ENCODE data around the gene ATP4B. TPM values are rescaled to one million over a fixed set of nuclear protein-coding genes. Genes with fewer than 3 reads are reported as not detected.

Gene ATP4B
- total and polyA plus RNA-seq, 8 donors = not detected

DNA sequence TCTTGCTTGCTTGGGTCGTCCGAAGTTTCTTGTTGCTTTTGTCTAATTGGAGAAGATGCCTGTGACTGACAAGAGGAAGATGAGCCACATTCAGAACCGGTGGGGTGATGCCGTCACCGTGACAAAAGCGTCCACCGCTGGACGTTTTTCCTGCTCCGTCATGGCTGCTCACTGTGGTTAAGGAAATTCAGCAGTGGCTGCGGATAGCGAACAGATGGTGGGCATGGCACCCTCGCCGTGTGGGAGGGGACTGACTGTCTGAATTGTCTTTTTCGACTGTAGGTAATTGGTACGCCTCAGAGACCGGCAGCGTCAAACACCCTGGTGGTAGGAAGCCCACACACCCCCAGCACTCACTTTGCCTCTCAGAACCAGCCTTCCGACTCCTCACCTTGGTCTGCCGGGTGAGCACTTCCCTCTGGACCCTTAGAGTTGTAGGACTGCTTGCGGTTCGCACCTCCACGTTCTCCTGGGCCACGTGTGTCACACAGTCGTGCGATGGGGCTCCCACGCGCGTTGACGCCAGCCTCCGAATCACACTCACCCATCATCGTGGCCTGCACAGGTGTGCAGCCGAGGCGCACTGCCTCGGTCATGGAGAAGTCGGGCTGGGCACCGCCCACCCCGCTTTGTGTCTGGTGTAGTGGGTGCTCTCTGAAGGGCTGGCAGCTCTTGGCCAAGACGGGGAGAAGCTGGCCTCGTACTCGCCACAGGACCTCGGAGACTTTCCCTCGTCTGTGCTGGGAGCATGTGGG is 26.5 kb downstream of the ATP4B start:
- ATAC-seq = no peak
- WGBS, 2 donors = 95 to 96% methylated on average over 42 of the region's 42 CpGs
- intact Hi-C loops (cut with DNase I) = no loop called here

DNA sequence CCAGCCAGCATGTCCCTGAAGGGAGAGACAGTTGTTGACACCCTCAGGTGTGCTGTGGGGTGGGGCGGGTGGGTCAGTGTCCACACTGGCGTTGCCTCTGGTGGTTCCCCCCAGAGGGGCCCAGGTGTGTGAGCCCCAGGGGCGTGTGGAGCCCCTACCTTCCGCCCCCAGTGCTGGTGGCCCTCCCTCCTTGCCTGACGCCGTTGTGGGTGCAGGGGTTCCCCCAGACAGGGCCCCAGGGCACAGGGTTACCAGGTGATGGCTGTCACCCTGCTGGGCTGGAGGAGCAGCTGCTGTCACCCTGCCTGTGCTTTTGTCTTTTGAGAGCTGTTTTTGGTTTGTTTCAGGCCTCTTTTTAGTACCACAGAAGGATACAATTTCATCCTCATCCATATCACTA is 27.2 kb downstream of the ATP4B start:
- H3K27ac ChIP-seq = no peak overlapping the region
- H3K36me3 ChIP-seq = peaks cover 0 to 7% (median 4%) of the 10 kb centered on the region in 3 donors
- ATAC-seq (no peak), DNase-seq (peak in 3 of 6 donors; percentile 3 to 47 (median 35)), FAIRE-seq (no peak)
- H3K4me1 ChIP-seq = no peaks in the 10 kb centered on the region
- intact Hi-C loops (cut with DNase I) = no loop called here
- no peak overlapping the region for H3K4me3 ChIP-seq
- WGBS, 2 donors = 87 to 92% methylated on average over 6 of the region's 6 CpGs
- no peaks in the 10 kb centered on the region for H3K9me3 ChIP-seq
- no peaks in the 10 kb centered on the region for H3K27me3 ChIP-seq
- TF ChIP-seq, protein P1, sequence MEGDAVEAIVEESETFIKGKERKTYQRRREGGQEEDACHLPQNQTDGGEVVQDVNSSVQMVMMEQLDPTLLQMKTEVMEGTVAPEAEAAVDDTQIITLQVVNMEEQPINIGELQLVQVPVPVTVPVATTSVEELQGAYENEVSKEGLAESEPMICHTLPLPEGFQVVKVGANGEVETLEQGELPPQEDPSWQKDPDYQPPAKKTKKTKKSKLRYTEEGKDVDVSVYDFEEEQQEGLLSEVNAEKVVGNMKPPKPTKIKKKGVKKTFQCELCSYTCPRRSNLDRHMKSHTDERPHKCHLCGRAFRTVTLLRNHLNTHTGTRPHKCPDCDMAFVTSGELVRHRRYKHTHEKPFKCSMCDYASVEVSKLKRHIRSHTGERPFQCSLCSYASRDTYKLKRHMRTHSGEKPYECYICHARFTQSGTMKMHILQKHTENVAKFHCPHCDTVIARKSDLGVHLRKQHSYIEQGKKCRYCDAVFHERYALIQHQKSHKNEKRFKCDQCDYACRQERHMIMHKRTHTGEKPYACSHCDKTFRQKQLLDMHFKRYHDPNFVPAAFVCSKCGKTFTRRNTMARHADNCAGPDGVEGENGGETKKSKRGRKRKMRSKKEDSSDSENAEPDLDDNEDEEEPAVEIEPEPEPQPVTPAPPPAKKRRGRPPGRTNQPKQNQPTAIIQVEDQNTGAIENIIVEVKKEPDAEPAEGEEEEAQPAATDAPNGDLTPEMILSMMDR (IDR thresholded peaks at IDR 0.05) = no peak

More for the DNA sequence above, 26.5 kb downstream of the ATP4B start:
- TF ChIP-seq, protein P1 (IDR thresholded peaks at IDR 0.05) = no peak
- FAIRE-seq = no peak
- H3K4me1 ChIP-seq = no peaks in the 10 kb centered on the region
- H3K4me3 ChIP-seq = no peak overlapping the region
- H3K27me3 ChIP-seq = no peaks in the 10 kb centered on the region
- peak in 3 of 6 donors; percentile 13 to 41 (median 30) for DNase-seq
- H3K27ac ChIP-seq = no peak overlapping the region
- no peaks in the 10 kb centered on the region for H3K9me3 ChIP-seq
- peaks cover 0 to 12% (median 4%) of the 10 kb centered on the region in 3 donors for H3K36me3 ChIP-seq

DNA sequence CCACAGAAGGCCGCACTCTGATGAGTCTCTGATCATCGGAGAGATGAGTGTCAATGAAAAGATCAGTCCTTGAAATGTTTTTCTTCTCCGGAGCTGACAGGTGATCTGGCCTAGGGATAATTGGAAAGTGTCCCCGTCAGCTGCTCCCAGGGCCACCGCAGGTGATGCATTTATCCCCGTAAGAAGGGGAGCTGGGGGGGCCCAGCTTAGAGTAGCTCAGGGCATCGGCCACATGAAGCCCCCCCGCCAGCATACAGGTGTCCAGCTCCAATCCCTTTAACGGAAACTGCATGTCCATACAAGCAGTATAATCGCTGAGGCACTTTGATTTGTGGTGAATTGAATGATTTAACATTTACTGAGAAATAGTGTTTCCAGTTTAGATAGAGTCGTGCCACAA is 27.7 kb downstream of the ATP4B start:
- 88 to 90% methylated on average over 11 of the region's 11 CpGs for WGBS, 2 donors
- Histone ChIP-seq H3K27me3 (no peaks in the 10 kb centered on the region), H3K27ac (no peak overlapping the region), H3K36me3 (peaks cover 0 to 4% (median 3%) of the 10 kb centered on the region in 3 donors), H3K4me1 (no peaks in the 10 kb centered on the region), H3K9me3 (no peaks in the 10 kb centered on the region), H3K4me3 (no peak overlapping the region)
- intact Hi-C loops (cut with DNase I) = no loop called here
- peak in 2 of 6 donors; percentile 16 for DNase-seq
- TF ChIP-seq, protein P1 (IDR thresholded peaks at IDR 0.05) = no peak
- no peak for FAIRE-seq
- no peak for ATAC-seq

DNA sequence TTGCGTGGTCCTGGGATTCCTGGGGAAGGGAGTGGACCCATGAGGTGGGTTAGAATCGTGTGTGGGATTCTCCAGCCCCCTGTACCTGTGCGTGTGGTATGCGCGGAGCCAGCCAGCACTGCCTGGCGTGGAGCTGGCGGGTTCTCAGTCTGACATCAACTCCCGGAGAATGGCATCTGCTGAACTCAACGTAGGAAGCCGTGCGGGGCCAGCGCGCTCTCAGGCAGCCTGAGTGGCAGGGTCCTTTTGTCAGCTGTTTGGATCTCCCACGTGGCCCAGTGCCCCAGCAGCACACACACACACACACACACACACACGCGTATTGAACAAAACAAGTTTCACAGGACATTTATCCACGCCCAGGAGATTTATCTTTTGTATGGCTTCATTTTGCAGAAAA is 28.1 kb downstream of the ATP4B start:
- peaks cover 0 to 4% (median 3%) of the 10 kb centered on the region in 3 donors for H3K36me3 ChIP-seq
- no peaks in the 10 kb centered on the region for H3K9me3 ChIP-seq
- DNase-seq = peak in 3 of 6 donors; percentile 5 to 25 (median 25)
- H3K4me1 ChIP-seq = no peaks in the 10 kb centered on the region
- H3K27me3 ChIP-seq = no peaks in the 10 kb centered on the region
- TF ChIP-seq, protein P1 (IDR thresholded peaks at IDR 0.05) = no peak
- H3K4me3 ChIP-seq = no peak overlapping the region
- FAIRE-seq = no peak
- intact Hi-C loops (cut with DNase I) = no loop called here
- ATAC-seq = no peak
- H3K27ac ChIP-seq = no peak overlapping the region
- WGBS, 2 donors = 91 to 92% methylated on average over 17 of the region's 17 CpGs

Measured in pancreas (tissue), 10 donors.